ENCODE results near the gene DENND1A. TPM values are rescaled to one million over a fixed set of nuclear protein-coding genes. Genes with fewer than 3 reads are reported as not detected.

DENND1A gene
- total and polyA plus RNA-seq, 2 donors from 2014 or later, result 16.3 to 19.6 TPM

DNA sequence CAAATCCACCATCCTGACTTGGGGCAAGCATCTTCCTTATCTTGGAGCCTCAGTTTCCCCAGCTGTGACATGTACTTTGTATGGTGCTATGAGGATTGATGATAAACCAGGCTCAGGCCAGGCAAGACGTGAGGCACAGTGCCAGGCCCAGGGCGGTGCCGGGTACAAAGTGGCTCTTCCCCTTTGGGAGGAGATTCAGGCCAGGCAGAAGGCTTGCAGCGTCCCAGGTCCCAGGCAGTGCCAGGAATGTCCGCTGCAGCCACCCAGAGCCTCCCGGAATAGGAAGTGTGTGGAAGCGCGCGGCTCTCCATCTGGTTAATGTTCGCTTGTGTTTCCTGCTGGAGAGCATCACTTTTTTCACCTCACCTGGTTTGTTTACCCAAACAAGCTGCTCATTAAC is 12.6 kb upstream of the DENND1A start:
- DNase-seq (peak in 1 of 5 donors; percentile 69), FAIRE-seq (no peak)
- H3K36me3 ChIP-seq (ENCODE audit: control insufficient read depth in 2 of 3, insufficient read depth in 3 of 3, low read length in 3 of 3), result no peaks in the 10 kb centered on the region
- H3K27ac ChIP-seq (ENCODE audit: low read depth in 2 of 2, low read length in 2 of 2), result no peak overlapping the region
- no peak overlapping the region for H3K9ac ChIP-seq (ENCODE audit: low read length in 3 of 3)
- intact Hi-C loops (cut with DNase I), result no loop called here
- H3K27me3 ChIP-seq (ENCODE audit: control insufficient read depth, insufficient read depth, low read length), result no peaks in the 10 kb centered on the region
- TF ChIP-seq, protein P1, sequence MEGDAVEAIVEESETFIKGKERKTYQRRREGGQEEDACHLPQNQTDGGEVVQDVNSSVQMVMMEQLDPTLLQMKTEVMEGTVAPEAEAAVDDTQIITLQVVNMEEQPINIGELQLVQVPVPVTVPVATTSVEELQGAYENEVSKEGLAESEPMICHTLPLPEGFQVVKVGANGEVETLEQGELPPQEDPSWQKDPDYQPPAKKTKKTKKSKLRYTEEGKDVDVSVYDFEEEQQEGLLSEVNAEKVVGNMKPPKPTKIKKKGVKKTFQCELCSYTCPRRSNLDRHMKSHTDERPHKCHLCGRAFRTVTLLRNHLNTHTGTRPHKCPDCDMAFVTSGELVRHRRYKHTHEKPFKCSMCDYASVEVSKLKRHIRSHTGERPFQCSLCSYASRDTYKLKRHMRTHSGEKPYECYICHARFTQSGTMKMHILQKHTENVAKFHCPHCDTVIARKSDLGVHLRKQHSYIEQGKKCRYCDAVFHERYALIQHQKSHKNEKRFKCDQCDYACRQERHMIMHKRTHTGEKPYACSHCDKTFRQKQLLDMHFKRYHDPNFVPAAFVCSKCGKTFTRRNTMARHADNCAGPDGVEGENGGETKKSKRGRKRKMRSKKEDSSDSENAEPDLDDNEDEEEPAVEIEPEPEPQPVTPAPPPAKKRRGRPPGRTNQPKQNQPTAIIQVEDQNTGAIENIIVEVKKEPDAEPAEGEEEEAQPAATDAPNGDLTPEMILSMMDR (IDR thresholded peaks at IDR 0.05; ENCODE audit: borderline replicate concordance, extremely low read depth, insufficient read depth), result no peak
- H3K4me3 ChIP-seq (ENCODE audit: low read length in 3 of 3), result no peak overlapping the region
- no peaks in the 10 kb centered on the region for H3K9me3 ChIP-seq (ENCODE audit: control insufficient read depth in 2 of 3, insufficient read depth in 1 of 3, low read length in 3 of 3)
- H3K4me1 ChIP-seq (ENCODE audit: control insufficient read depth in 2 of 3, insufficient read depth in 2 of 3, low read depth in 1 of 3, low read length in 3 of 3), result no peaks in the 10 kb centered on the region

DNA sequence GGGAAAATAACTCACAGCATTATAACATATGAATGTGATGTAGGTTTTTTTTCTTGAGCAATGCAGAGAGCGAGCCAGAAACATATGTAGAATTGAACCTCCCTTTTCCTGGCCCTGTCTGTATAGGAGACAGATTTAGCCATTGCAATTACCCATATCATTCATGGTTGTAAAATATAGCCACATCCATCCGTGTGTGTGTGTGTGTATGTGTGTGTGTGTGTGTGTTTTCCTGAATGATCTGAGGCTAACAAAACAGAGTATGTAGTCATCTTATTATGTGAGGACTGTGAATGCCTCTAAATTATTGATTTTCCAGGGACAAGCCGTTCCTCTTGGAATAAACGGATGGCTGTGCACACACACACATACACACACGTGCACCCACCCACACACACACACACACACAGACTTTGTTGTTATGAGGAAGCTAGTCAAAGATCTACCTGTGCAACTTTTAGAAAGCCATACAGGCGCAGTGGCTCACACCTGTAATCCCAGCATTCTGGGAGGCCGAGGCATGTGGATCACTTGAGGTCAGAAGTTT is 11.7 kb upstream of the DENND1A start:
- peak in 2 of 5 donors; percentile 40 to 77 for DNase-seq
- intact Hi-C loops (cut with DNase I), result no loop called here
- no peak for FAIRE-seq
- TF ChIP-seq, protein P1 (IDR thresholded peaks at IDR 0.05; ENCODE audit: borderline replicate concordance, extremely low read depth, insufficient read depth), result no peak
- Histone ChIP-seq H3K4me1 (ENCODE audit: control insufficient read depth in 2 of 3, insufficient read depth in 2 of 3, low read depth in 1 of 3, low read length in 3 of 3) (no peaks in the 10 kb centered on the region), H3K9ac (ENCODE audit: low read length in 3 of 3) (no peak overlapping the region), H3K4me3 (ENCODE audit: low read length in 3 of 3) (no peak overlapping the region), H3K36me3 (ENCODE audit: control insufficient read depth in 2 of 3, insufficient read depth in 3 of 3, low read length in 3 of 3) (no peaks in the 10 kb centered on the region), H3K27ac (ENCODE audit: low read depth in 2 of 2, low read length in 2 of 2) (no peak overlapping the region), H3K9me3 (ENCODE audit: control insufficient read depth in 2 of 3, insufficient read depth in 1 of 3, low read length in 3 of 3) (no peaks in the 10 kb centered on the region), H3K27me3 (ENCODE audit: control insufficient read depth, insufficient read depth, low read length) (no peaks in the 10 kb centered on the region)

DNA sequence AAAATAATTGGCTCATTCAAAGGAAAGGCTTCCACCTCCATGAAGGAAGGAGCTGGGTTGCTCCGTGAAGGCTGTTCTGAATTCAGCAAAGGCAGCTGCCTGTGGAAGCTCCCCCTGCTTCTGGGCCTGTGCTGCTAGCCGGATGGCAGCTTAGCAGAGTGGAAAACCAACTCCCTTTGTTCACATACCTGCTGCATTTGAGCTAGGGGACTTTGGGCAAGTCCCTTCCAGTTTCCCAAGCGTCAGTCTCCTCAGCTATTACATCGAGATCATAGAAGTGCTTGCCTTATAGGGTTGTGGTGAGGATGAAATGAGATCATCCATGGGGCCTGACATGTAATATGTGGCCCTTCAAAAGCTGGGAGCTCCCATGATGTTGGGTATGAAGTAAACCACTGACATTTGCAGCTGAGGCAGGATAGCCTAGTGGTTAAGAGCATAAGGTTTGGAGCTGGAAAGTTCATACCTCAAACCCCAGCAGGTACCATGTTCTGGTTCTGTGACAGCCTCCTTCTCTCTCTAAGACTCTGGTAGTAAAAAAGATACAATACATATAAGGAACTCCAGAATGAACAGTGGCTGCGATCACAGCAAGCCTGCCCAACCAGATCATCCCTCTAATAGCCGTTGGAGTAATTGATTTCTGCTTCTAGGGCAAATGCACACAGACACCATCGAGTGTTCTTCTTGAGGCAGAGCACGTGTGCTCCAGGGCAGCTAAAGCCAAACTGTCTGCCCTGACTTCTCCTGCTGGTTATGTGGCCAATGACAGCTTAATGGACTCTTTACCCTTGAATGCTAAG is 11.0 kb upstream of the DENND1A start:
- TF ChIP-seq, protein P1 (IDR thresholded peaks at IDR 0.05; ENCODE audit: borderline replicate concordance, extremely low read depth, insufficient read depth), result no peak
- intact Hi-C loops (cut with DNase I), result no loop called here
- no peaks in the 10 kb centered on the region for H3K27me3 ChIP-seq (ENCODE audit: control insufficient read depth, insufficient read depth, low read length)

More for the DNA sequence above, 11.0 kb upstream of the DENND1A start:
- FAIRE-seq, result no peak
- Histone ChIP-seq H3K9me3 (ENCODE audit: control insufficient read depth in 2 of 3, insufficient read depth in 1 of 3, low read length in 3 of 3) (no peaks in the 10 kb centered on the region), H3K4me1 (ENCODE audit: control insufficient read depth in 2 of 3, insufficient read depth in 2 of 3, low read depth in 1 of 3, low read length in 3 of 3) (no peaks in the 10 kb centered on the region), H3K27ac (ENCODE audit: low read depth in 2 of 2, low read length in 2 of 2) (no peak overlapping the region), H3K4me3 (ENCODE audit: low read length in 3 of 3) (no peak overlapping the region), H3K9ac (ENCODE audit: low read length in 3 of 3) (no peak overlapping the region), H3K36me3 (ENCODE audit: control insufficient read depth in 2 of 3, insufficient read depth in 3 of 3, low read length in 3 of 3) (no peaks in the 10 kb centered on the region)
- DNase-seq, result no peak

Measured in kidney (tissue), 14 donors.